Measurements from ENCODE around the gene COL18A1.

Gene COL18A1

DNA sequence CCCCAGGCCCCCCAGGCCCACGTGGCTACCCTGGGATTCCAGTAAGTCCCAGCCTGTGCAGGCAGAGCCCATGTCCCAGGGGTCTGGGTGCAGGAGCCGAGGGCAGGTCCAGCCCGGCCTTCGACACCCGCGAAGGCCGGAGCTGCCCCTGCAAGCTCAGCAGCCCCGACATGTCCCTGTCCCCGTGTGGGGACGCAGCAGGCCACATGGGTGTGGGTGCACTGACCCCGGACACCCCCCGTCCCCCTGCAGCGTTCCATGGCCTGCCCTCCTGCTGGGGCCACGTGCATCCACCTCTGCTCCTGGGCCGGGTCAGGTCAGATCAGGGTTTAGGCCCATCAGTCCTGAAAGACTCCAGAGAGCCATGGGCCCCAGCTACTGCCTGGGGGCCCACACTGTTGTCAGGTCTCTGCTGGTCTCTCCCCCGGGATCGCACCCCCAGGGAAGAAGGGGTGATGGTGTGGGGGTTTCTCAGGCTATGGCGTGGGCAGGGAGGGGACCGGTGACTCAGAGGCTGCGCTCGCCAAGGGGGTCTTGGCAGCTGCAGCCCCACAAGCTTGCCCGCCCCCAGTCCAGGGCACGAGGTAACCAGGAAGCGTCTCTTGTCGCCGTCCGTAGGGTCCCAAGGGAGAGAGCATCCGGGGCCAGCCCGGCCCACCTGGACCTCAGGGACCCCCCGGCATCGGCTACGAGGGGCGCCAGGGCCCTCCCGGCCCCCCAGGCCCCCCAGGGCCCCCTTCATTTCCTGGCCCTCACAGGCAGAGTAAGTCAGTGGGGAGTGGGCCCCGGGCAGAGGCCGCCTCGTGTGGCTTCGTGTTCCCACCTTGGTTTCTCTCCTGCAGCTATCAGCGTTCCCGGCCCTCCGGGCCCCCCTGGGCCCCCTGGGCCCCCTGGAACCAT, 99.8 kb downstream of the COL18A1 start:
- Histone ChIP-seq H4K20me1 (ENCODE audit: insufficient read depth, low read length, poor library complexity, severe bottlenecking) (no peaks in the 10 kb centered on the region), H3K4me2 (ENCODE audit: low read depth, low read length, poor library complexity, severe bottlenecking) (no peak overlapping the region), H3K9me3 (ENCODE audit: insufficient read depth, low read depth, low read length) (no peaks in the 10 kb centered on the region), H3K79me2 (ENCODE audit: insufficient read depth, low read length) (no peaks in the 10 kb centered on the region), H3K9me2 (replicated peaks; ENCODE audit: low read depth, low read length) (no peaks in the 10 kb centered on the region), H3F3A (ENCODE audit: low read depth) (no peaks in the 10 kb centered on the region), H3K9ac (ENCODE audit: low read depth, low read length, poor library complexity, severe bottlenecking) (no peak overlapping the region), H3K27me3 (ENCODE audit: insufficient read depth, low read length, poor library complexity, severe bottlenecking) (no peaks in the 10 kb centered on the region), H2AFZ (ENCODE audit: low read length) (no peak overlapping the region), H3K4me3 (ENCODE audit: low read length, poor library complexity, severe bottlenecking) (no peak overlapping the region), H3K36me3 (ENCODE audit: insufficient read depth, low read length) (no peaks in the 10 kb centered on the region), H3K4me1 (ENCODE audit: insufficient read depth, low read length, poor library complexity, severe bottlenecking) (no peaks in the 10 kb centered on the region)
- no peak for TF ChIP-seq EZH2phosphoT487 (IDR thresholded peaks at IDR 0.05; ENCODE audit: borderline replicate concordance)
- TF ChIP-seq, protein P1, sequence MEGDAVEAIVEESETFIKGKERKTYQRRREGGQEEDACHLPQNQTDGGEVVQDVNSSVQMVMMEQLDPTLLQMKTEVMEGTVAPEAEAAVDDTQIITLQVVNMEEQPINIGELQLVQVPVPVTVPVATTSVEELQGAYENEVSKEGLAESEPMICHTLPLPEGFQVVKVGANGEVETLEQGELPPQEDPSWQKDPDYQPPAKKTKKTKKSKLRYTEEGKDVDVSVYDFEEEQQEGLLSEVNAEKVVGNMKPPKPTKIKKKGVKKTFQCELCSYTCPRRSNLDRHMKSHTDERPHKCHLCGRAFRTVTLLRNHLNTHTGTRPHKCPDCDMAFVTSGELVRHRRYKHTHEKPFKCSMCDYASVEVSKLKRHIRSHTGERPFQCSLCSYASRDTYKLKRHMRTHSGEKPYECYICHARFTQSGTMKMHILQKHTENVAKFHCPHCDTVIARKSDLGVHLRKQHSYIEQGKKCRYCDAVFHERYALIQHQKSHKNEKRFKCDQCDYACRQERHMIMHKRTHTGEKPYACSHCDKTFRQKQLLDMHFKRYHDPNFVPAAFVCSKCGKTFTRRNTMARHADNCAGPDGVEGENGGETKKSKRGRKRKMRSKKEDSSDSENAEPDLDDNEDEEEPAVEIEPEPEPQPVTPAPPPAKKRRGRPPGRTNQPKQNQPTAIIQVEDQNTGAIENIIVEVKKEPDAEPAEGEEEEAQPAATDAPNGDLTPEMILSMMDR (conservative IDR thresholded peaks at IDR 0.05; ENCODE audit: low read length) = no peak

DNA sequence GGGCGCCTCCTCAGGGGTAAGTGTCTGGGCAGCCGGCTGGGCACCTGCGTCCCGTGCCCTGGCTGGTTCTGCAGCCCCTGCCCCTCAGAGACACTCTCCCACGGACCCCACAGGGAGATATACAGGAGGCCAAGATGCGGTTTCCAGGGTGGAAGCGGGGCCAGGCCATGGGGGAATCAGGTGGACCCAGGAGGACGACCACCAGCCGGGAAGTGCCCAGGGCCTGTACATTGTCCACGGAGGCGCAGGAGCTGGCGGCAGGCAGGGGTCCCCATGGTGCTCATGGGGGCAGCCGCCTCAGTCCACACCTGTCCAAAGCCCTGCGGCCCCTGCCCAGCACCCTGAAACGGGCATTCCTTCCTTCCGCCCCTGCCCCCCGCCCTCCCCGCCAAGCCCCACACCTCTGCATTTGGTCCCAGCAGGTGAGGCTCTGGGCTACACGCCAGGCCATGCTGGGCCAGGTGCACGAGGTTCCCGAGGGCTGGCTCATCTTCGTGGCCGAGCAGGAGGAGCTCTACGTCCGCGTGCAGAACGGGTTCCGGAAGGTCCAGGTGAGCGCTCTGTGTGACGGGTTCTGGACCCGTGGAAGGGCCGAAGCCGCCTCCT, 100.6 kb downstream of the COL18A1 start:
- no peaks in the 10 kb centered on the region for H3K36me3 ChIP-seq (ENCODE audit: insufficient read depth, low read length)
- H3K4me2 ChIP-seq (ENCODE audit: low read depth, low read length, poor library complexity, severe bottlenecking) = no peak overlapping the region
- no peak overlapping the region for H3K4me3 ChIP-seq (ENCODE audit: low read length, poor library complexity, severe bottlenecking)
- H3K4me1 ChIP-seq (ENCODE audit: insufficient read depth, low read length, poor library complexity, severe bottlenecking) = no peaks in the 10 kb centered on the region
- H3K9me2 ChIP-seq (replicated peaks; ENCODE audit: low read depth, low read length) = no peaks in the 10 kb centered on the region
- H3K79me2 ChIP-seq (ENCODE audit: insufficient read depth, low read length) = no peaks in the 10 kb centered on the region
- TF ChIP-seq, protein P1 (conservative IDR thresholded peaks at IDR 0.05; ENCODE audit: low read length) = no peak
- no peak for TF ChIP-seq EZH2phosphoT487 (IDR thresholded peaks at IDR 0.05; ENCODE audit: borderline replicate concordance)
- H3K9me3 ChIP-seq (ENCODE audit: insufficient read depth, low read depth, low read length) = no peaks in the 10 kb centered on the region
- no peak overlapping the region for H3K9ac ChIP-seq (ENCODE audit: low read depth, low read length, poor library complexity, severe bottlenecking)
- H3K27me3 ChIP-seq (ENCODE audit: insufficient read depth, low read length, poor library complexity, severe bottlenecking) = no peaks in the 10 kb centered on the region
- H3F3A ChIP-seq (ENCODE audit: low read depth) = no peaks in the 10 kb centered on the region
- no peak overlapping the region for H2AFZ ChIP-seq (ENCODE audit: low read length)
- no peaks in the 10 kb centered on the region for H4K20me1 ChIP-seq (ENCODE audit: insufficient read depth, low read length, poor library complexity, severe bottlenecking)

DNA sequence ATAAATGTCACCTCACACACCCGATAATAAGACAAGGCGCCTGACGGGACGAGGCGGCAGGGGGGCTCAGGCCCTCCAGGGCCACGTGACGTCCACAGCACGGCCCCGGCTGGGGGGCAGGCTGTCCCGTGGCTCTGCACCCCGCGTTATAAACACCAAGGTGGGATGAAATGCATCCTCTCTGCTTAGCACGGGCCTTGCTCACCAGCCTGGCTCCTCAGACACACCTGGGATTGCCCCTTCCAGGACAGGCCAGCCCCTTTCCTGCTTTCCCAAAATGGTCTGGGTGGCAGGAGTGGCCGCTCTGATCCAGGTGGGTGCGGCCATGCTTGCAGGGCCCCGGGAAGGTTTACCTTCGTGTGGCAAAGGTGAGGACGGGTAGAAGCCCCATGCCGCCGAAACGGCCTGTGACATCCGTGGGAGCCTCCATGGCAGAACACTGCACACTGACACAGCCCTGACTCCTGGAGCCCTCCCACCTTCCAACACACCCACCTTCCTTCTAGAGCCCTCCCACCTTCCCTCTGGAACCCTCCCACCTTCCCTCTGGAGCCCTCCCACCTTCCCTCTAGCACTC, 101.4 kb downstream of the COL18A1 start:
- no peaks in the 10 kb centered on the region for H4K20me1 ChIP-seq (ENCODE audit: insufficient read depth, low read length, poor library complexity, severe bottlenecking)
- H2AFZ ChIP-seq (ENCODE audit: low read length) = no peak overlapping the region
- H3K36me3 ChIP-seq (ENCODE audit: insufficient read depth, low read length) = no peaks in the 10 kb centered on the region
- TF ChIP-seq EZH2phosphoT487 (IDR thresholded peaks at IDR 0.05; ENCODE audit: borderline replicate concordance) = no peak
- TF ChIP-seq, protein P1 (conservative IDR thresholded peaks at IDR 0.05; ENCODE audit: low read length) = no peak
- no peaks in the 10 kb centered on the region for H3K27me3 ChIP-seq (ENCODE audit: insufficient read depth, low read length, poor library complexity, severe bottlenecking)
- no peaks in the 10 kb centered on the region for H3F3A ChIP-seq (ENCODE audit: low read depth)
- no peak overlapping the region for H3K9ac ChIP-seq (ENCODE audit: low read depth, low read length, poor library complexity, severe bottlenecking)
- H3K9me2 ChIP-seq (replicated peaks; ENCODE audit: low read depth, low read length) = no peaks in the 10 kb centered on the region
- H3K4me1 ChIP-seq (ENCODE audit: insufficient read depth, low read length, poor library complexity, severe bottlenecking) = no peaks in the 10 kb centered on the region
- H3K9me3 ChIP-seq (ENCODE audit: insufficient read depth, low read depth, low read length) = no peaks in the 10 kb centered on the region
- no peak overlapping the region for H3K4me3 ChIP-seq (ENCODE audit: low read length, poor library complexity, severe bottlenecking)
- no peaks in the 10 kb centered on the region for H3K79me2 ChIP-seq (ENCODE audit: insufficient read depth, low read length)
- H3K4me2 ChIP-seq (ENCODE audit: low read depth, low read length, poor library complexity, severe bottlenecking) = no peak overlapping the region

Measured in Loucy (cell line).